ENCODE data around the gene DISP2.

DISP2 gene

DNA sequence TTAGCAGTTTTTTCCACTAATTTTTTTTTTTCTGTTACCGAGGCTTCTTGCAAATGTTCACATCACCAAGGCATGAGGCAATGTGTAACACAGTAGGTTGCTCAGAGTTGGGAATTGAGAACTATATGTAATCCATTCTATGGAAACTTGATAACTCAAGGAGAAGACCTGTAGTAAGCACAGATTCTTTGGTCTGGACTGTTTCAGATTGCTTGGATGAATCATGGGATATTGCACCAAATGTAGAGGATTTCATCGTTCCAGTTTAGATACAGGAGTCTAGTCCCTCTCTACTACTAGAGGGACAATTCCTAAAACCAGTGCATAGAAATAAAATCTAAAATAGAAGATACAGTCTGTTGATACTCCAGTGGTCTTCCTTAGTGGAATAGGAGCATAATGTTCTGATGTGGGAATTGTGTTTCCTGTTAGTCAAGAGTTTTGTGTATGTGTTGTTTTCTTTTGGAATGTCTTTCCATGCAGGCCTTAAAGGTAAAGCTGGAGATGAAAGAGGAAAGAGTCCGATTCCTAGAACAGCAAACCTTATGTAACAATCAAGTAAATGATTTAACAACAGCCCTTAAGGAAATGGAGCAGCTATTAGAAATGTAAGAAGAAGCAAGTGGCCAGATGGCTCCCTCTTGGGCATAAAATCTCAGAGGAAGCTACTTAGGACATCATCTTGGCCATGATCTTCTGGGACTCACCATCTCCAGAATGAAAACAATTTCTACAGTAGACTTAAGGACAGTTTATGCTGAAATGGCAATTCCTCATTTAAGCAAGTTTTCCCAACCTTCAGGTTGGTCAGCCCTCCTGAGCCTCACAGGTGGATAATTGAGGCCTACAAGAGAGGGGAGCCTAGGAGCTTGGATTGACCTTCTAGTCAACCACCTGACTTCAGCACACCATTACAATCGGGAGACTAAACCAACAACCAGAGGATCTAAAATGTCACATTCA is 35.2 kb downstream of the DISP2 start:
- no peak for FAIRE-seq

DNA sequence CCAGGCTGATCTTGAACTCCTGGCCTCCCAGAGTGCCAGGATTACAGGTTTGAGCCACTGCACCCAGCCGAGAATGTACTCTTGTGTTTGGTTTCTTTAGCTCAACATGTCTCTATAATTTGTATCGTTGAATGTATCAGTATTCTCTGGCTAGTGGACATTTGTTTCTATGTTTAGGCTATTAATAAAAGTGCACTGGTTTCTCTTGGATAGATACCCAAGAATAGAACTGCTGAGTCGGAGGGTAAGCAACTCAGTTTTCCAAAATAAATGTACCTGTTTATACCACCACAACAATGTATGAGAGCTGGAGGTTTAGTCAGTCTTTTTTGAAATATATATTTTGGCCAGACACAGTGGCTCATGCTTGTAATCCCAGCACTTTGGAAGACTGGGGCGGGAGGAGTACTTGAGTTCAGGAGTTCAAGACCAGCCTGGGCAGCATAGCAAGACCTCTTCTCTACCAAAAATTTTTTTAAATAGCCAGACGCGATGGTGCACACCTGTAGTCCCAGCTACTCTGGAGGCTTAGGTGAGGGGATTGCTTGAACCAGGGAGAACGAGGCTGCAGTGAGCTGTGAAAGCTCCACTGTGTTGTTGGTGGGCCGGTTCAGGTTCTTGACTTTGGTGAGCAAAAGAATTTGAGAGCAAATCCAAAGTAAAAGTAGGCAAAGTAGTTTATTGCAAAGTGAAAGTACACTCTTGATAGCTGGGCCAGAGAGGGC is 39.8 kb downstream of the DISP2 start:
- no peak for FAIRE-seq

DNA sequence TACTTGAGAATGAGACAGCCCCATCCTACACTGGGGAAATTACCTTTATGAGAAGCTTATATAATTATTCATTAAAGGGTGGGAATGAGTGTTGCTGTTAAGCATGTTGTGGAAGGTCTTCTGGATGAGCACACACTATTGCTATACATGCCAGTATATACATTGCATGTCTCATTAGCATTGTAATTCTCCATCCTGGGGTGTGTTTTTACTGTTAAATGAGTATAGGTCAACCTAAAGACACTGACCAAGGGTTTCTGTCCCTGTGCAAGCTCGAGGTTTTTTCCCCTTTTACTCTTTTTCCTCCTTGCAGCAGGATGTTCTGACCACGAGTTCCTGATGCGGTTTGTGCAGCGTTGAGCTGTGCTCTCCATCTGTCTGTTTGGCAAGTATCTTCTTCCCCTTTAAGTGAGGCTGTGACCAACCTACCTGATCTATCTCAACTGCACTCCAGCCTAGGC is 40.4 kb downstream of the DISP2 start:
- no peak for FAIRE-seq

DNA sequence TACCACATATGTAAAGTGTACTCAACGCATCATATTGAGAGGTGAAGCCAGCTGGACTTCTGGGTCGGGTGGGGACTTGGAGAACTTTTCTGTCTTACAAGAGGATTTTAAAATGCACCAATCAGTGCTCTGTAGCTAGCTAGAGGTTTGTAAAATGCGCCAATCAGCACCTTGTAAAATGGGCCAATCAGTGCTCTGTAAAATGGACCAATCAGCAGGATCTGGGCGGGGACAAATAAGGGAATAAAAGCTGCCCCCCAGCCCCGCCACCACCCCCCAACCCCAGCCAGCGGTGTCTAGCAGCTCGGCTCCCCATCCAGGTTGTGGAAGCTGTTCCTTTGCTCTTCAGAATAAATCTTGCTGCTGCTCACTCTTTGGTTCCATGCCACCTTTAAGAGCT is 41.4 kb downstream of the DISP2 start:
- no peak for FAIRE-seq

DNA sequence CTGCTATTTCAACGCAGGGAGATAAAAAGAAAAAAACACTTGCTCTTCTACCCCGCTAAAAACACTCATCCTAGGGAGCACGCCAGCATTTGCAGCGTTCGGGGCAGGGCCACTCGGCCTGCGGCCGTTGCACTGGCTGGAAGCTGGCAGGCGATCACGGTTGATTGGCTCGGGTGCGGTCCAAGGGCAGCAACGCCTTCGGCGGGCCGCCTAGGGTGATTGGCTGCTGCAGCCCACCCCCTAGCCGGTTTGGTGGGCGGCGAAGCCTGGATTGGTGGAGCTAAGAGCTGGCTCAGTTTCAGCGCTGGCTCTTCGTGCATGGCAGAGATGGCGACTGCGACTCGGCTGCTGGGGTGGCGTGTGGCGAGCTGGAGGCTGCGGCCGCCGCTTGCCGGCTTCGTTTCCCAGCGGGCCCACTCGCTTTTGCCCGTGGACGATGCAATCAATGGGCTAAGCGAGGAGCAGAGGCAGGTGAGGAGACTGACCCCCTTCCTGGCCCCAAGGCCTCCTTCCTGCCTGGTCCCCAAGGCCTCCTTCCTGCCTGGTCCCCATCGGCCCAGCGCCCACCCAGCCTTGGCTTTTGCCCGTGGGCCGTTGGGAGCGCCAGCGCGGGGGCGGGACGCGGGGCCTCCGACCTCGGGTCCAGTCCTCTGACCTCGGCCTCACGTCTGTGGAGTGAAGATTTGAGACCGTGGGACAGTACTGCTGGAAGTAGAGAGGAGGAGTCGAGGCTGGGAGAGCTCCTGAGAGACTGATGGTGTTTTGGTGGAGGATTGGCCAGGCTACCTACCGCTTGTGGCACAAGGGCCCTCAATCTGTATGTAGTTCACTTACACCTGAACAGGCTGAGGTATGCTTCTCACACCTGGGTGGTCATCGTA is 47.7 kb downstream of the DISP2 start, which contains the start of gene IVD:
IVD (plus strand) TSS at position 295 of the 881 bp plus-strand sequence; CDS start at position 328, 33 bp downstream.
- FAIRE-seq = peak; percentile 98

DNA sequence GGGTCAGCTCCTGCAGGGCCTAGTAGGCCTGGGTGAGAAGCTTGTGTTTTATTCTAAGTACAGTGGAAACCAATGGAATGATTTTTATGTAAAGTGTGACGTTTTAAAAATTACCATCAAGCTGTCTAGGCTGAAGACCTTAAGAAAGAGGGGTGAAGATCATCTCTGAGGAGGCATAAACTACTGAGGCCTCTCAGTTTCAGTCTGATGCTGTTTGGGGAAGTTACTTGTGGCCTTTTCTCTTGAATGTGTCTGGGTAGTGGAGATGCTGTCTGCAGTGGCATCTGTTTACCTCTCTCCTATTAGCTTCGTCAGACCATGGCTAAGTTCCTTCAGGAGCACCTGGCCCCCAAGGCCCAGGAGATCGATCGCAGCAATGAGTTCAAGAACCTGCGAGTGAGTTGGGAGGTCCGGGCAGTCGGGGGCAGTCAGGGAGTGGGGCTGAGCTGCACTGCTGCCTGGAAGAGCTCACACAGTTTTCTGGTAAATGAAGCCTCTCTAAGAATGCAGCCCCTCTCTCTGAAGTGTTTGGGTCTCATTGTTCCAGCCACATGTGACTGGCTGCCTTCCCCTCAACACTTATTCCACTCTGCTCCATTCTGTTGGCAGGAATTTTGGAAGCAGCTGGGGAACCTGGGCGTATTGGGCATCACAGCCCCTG is 49.4 kb downstream of the DISP2 start:
- FAIRE-seq = no peak

DNA sequence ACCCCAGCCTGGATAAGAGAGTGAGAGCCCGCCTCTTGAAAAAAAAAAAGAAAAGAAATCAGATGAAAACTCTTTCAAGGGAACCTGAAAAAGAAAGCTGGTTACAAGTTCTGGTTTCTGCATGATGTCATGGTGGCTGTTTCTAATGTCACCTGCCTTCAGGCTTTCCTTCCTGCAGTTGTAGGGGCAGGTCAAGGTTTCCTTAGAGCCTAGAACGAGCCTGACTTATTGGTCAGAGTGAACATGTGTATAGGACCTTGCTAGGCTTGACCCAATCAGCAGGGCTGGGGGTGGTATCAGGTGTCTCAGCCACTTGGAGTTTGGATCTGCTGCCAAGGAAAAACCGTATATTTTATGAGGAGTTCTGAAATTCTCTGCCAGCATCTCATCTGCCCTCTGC is 51.3 kb downstream of the DISP2 start:
- no peak for FAIRE-seq

DNA sequence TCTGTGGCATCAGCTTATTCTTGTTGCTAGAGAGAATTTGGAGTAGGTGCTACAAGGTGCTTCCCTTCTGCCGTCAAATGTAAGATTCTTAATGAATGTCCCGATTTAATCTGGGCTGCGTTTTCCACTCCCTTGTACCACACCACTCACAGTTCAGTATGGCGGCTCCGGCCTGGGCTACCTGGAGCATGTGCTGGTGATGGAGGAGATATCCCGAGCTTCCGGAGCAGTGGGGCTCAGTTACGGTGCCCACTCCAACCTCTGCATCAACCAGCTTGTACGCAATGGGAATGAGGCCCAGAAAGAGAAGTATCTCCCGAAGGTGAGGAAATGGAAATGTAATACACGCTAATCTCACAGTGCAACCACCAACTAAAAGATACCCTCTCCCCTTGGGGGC is 52.5 kb downstream of the DISP2 start:
- no peak for FAIRE-seq

DNA sequence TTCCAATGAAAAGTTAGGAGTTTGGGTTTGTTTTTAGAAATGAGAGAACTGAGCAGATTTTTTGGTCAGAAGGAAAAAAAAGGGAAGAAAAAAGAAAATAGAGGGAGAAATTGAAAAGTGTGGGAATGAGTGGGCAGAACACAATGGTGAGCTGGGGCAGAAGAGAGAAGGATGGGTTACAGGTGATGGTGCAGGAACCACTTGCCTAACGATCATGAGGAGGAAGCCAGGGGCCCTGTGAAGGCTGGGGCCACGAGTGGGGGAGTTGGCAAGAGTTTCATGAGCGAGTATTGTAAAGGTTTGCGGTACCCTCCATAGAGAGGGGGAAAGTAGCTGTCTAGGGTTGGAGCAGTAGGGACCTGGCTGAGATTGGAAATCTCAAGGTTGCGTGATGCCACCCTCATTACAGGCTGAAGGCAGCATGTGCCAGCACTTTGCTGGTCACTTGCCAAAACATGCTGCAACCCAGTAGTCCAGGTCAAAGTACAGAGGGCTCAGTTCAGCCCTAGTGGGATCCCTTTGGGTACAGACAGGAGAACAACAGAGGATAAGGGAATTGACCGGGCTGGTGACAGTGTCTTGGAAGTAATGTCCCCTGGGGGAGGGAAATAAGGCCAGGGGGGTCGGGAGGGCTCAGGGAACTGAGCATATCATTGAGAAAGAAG is 54.2 kb downstream of the DISP2 start:
- FAIRE-seq = no peak

DNA sequence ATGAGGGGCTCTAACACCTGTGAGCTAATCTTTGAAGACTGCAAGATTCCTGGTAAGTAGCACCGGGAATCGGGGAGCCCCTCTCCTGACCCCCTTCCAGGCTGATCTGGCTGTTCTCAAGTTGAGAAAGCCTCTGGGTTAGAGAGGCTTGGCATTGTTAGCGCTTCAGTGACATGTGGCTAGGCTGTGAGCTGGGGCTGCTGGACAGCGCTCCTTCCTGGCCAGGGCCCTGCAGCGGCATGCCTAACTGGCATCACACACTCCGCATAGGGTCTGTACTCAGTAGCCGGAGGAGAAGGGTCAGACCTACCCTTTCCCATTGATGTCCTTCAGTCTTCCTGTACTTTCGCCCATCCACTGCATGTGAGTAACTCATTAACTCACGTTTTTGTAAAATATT is 55.0 kb downstream of the DISP2 start:
- no peak for FAIRE-seq

DNA sequence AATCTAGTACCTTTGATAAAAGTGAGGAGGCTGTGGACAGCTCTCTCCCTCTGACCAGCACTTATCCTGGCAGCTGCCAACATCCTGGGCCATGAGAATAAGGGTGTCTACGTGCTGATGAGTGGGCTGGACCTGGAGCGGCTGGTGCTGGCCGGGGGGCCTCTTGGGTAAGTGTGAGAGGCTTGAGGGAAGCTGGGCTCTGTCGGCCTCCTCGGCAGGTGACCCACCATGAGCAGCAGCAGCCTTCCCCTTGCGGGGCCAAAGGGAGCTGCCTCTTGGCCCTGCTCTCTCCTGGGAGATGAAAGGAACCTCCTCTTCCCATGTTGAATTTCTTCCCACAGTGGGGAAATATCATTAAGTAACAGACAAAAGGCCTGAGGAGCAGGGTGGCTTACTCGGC is 56.8 kb downstream of the DISP2 start:
- no peak for FAIRE-seq

DNA sequence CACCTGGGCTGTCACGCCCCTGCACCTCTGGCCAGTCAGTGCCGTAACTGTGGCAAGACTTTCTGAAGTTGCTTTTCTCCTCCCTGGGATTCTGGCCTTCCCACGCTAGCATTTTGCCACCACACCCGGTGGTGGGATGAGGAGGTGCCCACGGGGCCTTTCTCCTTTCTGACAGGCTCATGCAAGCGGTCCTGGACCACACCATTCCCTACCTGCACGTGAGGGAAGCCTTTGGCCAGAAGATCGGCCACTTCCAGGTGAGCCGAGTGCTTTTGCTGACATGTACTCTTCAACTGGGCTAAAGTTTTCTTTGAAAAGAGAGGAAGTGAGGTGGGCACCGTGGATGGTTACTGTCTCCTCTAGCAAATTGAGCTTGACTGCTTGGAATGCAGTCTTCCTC is 57.2 kb downstream of the DISP2 start:
- no peak for FAIRE-seq

DNA sequence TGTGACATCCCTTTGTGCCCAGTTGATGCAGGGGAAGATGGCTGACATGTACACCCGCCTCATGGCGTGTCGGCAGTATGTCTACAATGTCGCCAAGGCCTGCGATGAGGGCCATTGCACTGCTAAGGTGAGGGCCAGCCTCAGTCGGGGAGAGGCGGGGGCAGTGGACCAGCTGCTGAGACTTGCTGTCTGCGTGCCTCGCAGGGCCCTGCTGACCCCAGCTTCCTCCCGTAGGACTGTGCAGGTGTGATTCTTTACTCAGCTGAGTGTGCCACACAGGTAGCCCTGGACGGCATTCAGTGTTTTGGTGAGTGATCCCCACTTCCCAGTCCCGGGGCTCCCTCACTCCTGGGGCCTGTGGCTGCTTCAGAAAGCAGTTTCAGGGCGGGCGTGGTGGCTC is 58.0 kb downstream of the DISP2 start:
- no peak for FAIRE-seq

DNA sequence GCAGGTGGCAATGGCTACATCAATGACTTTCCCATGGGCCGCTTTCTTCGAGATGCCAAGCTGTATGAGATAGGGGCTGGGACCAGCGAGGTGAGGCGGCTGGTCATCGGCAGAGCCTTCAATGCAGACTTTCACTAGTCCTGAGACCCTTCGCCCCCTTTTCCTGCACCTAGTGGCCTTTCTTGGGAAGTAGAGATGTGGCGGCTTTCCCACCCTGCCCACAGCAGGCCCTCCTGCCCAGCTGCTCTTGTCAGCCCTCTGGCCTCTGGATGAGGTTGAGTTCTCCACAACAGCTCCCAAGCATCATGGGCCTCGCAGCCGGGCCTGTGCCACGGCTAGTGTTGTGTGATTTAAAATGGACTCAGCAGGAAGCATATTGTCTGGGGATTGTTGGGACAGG is 60.1 kb downstream of the DISP2 start:
- FAIRE-seq = no peak

DNA sequence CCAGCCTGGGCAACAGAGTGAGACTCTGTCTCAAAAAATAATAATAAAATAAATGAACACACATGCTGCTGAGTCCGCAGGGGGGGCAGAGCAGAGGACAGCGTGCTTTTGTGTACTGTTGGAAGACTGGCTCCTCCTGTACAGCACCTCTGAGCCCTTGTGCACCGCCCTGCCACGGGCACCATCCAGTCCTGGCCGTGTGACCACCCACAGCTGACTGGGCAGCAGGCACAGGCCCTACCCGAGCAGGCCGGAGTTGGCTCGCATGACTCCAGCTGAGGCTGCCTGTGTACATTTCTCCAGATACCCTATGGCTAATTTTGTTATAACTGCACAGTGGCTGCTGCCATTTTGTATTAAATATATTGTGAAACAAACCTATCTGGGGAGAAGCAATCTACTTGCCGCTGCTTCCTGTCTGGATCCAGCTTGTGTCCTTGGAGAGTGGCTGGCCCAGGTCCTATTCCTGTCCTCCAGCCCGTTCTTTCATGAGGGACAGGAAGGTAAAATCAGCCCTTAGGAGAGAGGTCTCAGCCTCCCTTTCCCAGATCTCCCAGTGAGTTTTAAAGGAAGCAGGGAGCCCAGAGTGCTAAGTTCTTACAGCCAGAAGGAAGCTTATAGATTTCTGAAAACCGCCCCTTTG is 62.2 kb downstream of the DISP2 start:
- FAIRE-seq = no peak

DNA sequence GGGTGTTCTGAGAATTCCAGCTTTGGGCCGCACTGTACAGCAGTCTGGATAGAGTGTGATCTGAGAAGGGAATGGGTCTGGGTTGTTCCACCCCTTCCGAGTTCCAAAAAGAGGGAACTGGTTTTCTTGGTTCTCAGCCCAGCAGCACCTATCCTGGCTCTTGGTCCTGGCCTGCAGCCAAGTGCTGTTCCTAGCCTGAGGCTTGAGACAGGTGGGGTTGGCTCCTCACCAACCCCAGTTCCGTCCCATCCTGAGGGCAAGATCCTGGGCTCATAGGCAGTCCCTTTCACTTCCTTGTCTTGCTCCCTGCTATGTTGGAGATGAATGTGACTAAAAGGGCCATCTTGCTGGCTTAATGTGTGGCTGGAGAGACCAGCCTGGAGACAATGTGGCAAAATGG is 62.8 kb downstream of the DISP2 start:
- no peak for FAIRE-seq

DNA sequence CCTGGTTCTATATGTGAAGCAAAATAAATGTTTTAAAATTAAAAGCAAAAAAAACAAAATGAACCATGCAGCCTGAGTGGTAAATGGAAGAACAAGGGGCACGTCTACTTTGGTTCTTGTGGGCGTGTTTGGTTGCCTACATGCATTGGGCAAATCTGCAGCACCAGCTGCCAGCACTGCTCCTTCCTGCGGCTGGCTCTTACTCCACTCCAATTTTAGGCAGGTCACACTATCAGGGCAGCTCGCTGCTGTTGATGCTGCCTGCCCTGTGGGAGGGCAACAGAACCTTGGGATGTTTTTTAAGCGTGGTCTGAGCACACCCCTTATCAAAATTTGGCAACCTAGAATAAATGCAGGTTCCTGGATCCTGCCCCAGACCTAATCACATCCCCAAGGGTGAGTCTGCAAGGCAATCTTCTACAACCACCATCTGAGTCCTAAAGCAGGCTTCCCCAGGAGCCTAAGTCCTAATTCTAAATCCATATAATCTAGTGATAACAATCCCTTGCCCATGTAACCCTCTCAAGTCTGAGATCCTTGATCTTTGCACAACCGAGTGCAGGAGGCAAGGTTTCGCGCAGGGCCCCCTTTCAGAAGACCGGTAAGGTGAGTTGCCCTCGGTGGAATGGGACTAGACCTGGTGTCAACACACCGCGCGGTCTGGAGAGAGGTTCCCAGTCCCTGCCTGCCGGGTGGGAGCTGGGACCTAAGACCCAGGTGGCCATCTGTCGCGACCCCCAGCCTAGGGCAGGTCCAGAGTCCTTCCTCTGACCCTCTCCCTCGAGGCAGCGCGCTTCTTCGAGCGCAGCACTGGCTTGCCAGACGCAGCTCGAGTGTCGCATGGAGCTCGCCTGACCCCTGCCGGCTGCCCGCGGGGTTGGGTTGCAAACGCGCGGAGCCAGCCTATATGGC is 63.5 kb downstream of the DISP2 start:
- FAIRE-seq = no peak

DNA sequence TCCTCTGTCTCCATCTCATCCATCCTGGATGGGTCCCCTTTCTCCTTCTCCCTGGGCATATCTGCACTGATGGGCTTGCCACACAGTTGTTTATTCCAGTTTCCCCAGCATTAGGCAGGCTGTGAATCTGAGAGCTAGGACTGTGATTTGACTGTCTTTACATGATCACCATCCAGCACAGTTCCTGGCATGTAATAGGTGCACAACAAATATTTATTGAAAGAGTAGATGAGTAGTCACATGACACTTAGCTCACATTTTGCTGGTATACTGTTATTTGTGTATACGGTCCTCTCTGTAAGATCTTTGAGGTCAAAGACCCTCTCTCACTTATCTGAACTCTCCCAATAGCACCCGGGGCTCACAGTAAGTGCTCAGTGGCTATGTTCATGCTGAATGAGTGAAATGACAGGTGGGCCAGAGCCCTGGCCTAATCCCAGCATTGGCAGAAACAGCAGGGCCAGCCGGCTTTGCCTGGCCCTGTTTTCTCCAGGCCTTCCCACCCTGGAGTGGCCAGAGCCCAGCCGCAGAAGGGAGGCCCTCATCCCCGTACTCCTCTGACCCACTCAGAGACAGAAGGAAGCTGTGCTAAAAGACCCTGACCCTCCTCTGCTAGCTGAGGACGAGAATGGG is 66.6 kb downstream of the DISP2 start:
- no peak for FAIRE-seq

DNA sequence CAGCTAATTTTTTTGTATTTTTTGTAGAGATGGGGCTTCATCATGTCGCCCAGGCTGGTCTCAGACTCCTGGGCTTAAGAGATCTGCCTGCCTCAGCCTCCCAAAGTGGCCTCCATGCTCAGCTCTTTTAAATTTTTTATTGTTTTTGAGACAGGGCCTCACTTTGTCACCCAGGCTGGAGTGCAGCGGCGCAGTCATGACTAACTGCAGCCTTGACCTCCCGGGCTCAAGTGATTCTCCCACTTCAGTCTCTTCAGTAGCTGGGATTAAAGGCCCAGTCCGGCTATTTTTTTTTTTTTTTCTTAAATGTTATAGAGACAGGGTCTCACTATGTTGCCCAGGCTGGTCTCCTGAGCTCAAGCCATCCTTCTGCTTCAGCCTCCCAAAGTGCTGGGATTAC is 67.7 kb downstream of the DISP2 start:
- FAIRE-seq = no peak

DNA sequence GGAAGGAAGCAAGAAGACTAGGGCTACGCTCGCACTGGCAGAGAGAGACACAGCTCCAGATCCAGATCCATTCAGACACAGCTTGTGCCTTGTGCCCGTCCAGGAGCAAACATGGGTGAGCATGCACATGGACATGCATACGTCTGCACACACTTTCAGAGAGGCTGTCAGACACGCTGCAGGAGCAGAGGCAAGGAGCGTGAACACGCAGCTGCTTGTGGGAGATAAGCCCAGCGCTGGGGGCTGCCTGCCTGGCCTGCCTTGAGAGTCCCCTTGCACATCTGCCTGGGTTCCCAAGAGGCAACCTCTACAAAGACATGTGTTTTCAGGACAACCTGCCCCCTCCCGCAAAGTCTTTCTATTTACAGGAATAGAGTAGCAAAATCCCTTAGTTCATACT is 69.2 kb downstream of the DISP2 start:
- no peak for FAIRE-seq

All from G401.6 (cell line).